ENCODE data around the gene SNX12.

The SNX12 gene

GRCh38 chrX:71068044-71068918 lies at the start of gene SNX12:
SNX12 (minus strand) TSS chrX:71068334; CDS start chrX:71068306, 28 bp downstream.
- peak; percentile 69 to 72 for DNase-seq (ENCODE audit: low read depth in 2 of 2)

GRCh38 chrX:71117358-71117757 lies 49.2 kb upstream of the SNX12 start:
- no peak for DNase-seq (ENCODE audit: low read depth in 2 of 2)

GRCh38 chrX:71111921-71112431 lies 43.8 kb upstream of the SNX12 start:
- no peak for DNase-seq (ENCODE audit: low read depth in 2 of 2)

- DNase-seq (ENCODE audit: low read depth in 2 of 2): peak in 1 of 2 donors; percentile 75
Observed at GRCh38 chrX:71111141-71111843, 43.2 kb upstream of the SNX12 start, which contains the start of gene IL2RG. IL2RG (minus strand) TSS chrX:71111577; CDS start chrX:71111539, 38 bp downstream.

GRCh38 chrX:71109051-71109450 lies 40.9 kb upstream of the SNX12 start:
- DNase-seq (ENCODE audit: low read depth in 2 of 2): no peak

GRCh38 chrX:71107762-71108360 lies 39.7 kb upstream of the SNX12 start:
- no peak for DNase-seq (ENCODE audit: low read depth in 2 of 2)

GRCh38 chrX:71107245-71107644 lies 39.1 kb upstream of the SNX12 start:
- DNase-seq (ENCODE audit: low read depth in 2 of 2): no peak

- DNase-seq (ENCODE audit: low read depth in 2 of 2): no peak
Observed at GRCh38 chrX:71106427-71106826, 38.3 kb upstream of the SNX12 start, which contains the start of gene CXorf65. CXorf65 (minus strand) TSS chrX:71106740; CDS start chrX:71106556, 184 bp downstream.

- no peak for DNase-seq (ENCODE audit: low read depth in 2 of 2)
Observed at GRCh38 chrX:71105628-71106027, 37.5 kb upstream of the SNX12 start.

GRCh38 chrX:71103110-71103983 lies 35.2 kb upstream of the SNX12 start:
- DNase-seq (ENCODE audit: low read depth in 2 of 2): peak in 1 of 2 donors; percentile 39

- DNase-seq (ENCODE audit: low read depth in 2 of 2): no peak
Observed at GRCh38 chrX:71102292-71102691, 34.2 kb upstream of the SNX12 start.

GRCh38 chrX:71100581-71101505 lies 32.7 kb upstream of the SNX12 start:
- no peak for DNase-seq (ENCODE audit: low read depth in 2 of 2)

GRCh38 chrX:71099736-71100135 lies 31.6 kb upstream of the SNX12 start:
- no peak for DNase-seq (ENCODE audit: low read depth in 2 of 2)

- no peak for DNase-seq (ENCODE audit: low read depth in 2 of 2)
Observed at GRCh38 chrX:71098951-71099506, 30.9 kb upstream of the SNX12 start.

GRCh38 chrX:71098302-71098701 lies 30.2 kb upstream of the SNX12 start:
- peak; percentile 64 to 70 for DNase-seq (ENCODE audit: low read depth in 2 of 2)

- DNase-seq (ENCODE audit: low read depth in 2 of 2): no peak
Observed at GRCh38 chrX:71096760-71097032, 28.6 kb upstream of the SNX12 start.

GRCh38 chrX:71095981-71096759 lies 28.0 kb upstream of the SNX12 start:
- no peak for DNase-seq (ENCODE audit: low read depth in 2 of 2)

GRCh38 chrX:71095555-71095980 lies 27.4 kb upstream of the SNX12 start, which contains the start of gene FOXO4:
FOXO4 (plus strand) TSS chrX:71095851; CDS start chrX:71096529, 678 bp downstream.
- DNase-seq (ENCODE audit: low read depth in 2 of 2): peak; percentile 76 to 78

GRCh38 chrX:71095033-71095432 lies 26.9 kb upstream of the SNX12 start:
- no peak for DNase-seq (ENCODE audit: low read depth in 2 of 2)
